HG02852 (cell line): ENCODE results near the gene ZNF490.
"Not testable (repeated sequence)": the region's sequence is repeated elsewhere in the genome, so short reads cannot be mapped to it uniquely, and the experiment has no call there.

ENCODE experiments used
- ATAC-seq: cut with Tn5 transposase; IDR thresholded peaks from one replicate; pipeline ENCODE4 v1.9.1; 2021; ENCODE audit warnings: mild to moderate bottlenecking, moderate library complexity; ENCODE audit not compliant: unreplicated experiment

The ZNF490 gene

GRCh38 chr19:12623361-12624031, 12.9 kb upstream of the ZNF490 start:
- no peak for ATAC-seq

DNA sequence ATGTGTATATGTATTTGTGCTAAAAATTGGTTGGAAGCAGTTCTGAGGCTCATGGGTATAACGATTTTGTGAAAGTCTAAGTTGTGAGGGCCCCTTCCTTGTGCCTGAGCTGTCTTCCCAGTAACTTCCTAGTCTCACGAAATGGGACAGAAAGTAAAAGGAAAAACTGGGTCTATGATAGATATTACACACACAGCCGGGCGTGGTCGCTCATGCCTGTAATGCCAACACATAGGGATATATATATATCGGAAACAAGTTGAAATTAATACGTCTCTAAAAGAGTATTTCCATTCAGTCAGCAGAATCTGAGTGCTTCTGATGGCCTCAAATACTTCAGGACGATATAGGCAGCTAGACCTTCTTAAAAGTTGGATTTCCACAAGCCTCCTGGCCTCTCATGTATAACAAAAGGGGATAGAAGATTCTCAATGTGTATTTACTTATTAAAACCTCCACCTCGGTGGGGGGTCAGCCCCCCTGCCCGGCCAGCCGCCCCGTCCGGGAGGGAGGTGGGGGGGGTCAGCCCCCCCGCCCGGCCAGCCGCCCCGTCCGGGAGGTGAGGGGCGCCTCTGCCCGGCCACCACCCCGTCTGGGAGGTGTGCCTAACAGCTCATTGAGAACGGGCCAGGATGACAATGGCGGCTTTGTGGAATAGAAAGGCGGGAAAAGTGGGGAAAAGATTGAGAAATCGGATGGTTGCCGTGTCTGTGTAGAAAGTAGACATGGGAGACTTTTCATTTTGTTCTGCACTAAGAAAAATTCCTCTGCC, 10.8 kb upstream of the ZNF490 start:
- not testable (repeated sequence) for ATAC-seq

- ATAC-seq: no peak
These were observed 7.0 kb upstream of the ZNF490 start for GRCh38 chr19:12617646-12618045.

- no peak for ATAC-seq
These were observed 717 bp upstream of the ZNF490 start for GRCh38 chr19:12611361-12611699.

DNA sequence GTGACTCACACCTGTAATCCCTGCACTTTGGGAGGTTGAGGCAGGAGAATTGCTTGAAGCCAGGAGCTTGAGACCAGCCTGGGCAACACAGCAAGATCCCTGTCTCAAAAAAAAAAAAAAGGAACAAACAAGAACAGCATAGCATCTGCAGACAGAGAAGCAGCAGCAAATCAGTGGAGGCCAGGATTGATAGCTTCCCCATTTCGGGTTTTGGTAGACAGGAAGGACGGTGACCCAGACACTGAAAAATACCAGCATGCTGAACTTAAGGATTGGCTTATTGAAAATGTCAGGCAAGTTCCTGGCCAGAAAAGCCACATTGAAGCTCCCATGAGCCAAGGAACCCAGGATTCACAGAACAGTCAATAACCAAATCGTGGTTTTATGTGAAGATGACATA, 3.0 kb downstream of the ZNF490 start:
- ATAC-seq: no peak

DNA sequence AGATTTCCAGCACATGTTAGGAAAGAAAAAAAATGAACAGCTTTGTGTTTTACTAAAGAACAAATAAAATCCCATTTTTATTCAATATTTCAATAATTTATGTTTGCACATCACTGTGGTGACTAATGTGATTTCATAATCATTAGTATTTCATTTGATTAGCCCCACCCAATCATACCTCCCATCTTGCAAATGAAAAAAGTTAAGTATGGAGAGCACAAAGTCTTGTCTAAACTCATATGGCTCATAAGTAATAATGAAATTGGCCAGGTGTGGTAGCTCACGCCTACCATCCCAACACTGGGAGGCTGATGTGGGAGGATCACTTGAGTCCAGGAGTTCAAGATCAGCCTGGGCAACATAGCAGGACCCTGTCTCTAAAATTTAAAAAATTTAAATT, 3.8 kb downstream of the ZNF490 start:
- no peak for ATAC-seq

DNA sequence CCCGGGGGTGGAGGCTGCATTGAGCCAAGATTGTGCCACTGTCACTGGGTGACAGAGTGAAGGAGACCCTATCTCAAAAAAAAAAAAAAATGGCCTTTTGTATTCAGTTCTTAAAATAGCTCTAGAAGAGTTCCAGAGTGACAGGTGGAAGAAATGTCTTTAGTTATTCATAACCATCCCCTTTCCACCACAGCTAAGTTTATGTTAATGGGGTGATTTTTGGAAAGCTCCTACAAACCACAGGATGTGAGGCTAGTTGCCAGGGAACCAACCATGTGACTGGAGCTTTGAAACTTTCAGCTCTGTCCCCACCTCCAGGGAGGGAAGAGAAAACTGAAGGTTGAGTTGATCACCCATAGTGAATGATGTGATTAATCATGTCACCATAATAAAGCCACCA, 6.9 kb downstream of the ZNF490 start:
- ATAC-seq: peak; percentile 59

- ATAC-seq: no peak
These were observed 13.0 kb downstream of the ZNF490 start for GRCh38 chr19:12597594-12597993.

DNA sequence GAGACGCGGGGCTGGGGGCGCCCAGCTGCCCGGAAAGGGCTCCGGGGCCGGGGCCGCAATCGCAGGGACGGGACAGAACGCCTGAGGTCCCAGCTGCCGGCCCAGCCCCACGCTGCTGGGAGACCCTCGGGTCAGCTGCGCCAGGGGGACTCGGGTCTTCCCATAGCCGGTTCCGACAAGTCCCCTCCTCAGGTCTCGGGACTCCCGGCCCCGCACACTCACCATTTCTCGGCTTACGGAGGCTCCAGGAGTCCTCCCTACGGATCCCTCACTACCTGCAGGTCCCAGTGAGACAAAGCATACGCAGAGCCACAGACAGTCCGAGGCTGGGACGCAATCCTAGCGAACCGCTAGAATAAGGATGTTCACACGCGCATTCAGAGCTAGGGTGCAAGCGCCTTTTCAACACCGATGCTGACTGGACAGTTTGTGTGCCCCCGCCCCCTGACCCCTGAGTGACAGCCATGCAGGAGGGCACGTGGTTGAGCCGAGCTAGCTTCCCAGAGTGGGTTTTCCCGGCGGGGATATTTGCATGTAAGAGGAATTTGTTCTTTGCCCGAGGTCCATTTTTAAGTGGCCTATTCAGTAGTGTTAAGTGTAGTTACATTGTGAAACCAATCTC, 13.6 kb downstream of the ZNF490 start:
- no peak for ATAC-seq

GRCh38 chr19:12596485-12596884, 14.1 kb downstream of the ZNF490 start:
- ATAC-seq: no peak

- no peak for ATAC-seq
These were observed 29.5 kb downstream of the ZNF490 start for GRCh38 chr19:12581100-12581499.

- no peak for ATAC-seq
These were observed 30.4 kb downstream of the ZNF490 start for GRCh38 chr19:12580180-12580694.

DNA sequence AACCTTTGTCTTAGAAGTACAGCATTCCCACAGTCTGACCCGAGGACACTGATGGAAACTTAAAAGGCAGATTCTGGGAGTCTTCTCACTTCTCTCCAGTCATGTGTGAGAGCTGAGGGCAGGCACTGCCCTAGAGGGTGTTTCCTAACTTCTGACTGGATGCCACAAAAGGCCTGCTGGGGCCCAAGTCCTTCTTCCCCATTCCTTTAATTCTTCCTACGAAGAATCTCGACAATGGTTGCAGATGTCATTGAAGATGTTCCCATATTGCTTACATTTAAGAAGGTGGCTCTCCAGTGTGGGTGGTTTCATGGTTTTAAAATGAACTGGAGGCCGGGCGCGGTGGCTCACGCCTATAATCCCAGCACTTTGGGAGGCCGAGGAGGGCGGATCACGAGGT, 32.0 kb downstream of the ZNF490 start:
- no peak for ATAC-seq

- no peak for ATAC-seq
These were observed 36.6 kb downstream of the ZNF490 start for GRCh38 chr19:12574036-12574435.

DNA sequence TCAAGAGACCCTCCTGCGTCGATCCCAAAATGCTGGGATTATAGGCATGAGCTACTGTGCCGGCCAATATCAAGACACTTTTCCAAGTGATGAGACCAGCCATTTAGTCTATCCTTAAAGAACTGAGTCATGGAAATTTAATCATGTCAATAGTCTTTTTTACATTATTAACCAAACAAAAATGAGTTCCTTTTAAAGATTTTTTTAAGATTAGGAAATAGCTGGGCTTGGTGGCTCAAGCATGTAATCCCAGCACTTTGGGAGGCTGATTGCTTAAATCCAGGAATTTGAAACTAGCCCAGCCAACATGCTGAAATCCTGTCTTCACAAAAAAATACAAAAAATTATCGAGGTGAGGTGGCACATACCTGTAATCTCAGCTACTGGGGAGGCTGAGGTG, 42.7 kb downstream of the ZNF490 start:
- ATAC-seq: no peak

DNA sequence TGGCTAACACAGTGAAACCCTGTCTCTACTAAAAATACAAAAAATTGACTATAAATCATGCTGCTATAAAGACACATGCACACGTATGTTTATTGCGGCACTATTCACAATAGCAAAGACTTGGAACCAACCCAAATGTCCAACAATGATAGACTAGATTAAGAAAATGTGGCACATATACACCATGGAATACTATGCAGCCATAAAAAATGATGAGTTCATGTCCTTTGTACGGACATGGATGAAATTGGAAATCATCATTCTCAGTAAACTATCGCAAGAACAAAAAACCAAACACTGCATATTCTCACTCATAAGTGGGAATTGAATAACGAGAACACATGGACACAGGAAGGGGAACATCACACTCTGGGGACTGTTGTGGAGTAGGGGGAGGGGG, 44.2 kb downstream of the ZNF490 start:
- ATAC-seq: not testable (repeated sequence)

GRCh38 chr19:12564016-12564664, 46.5 kb downstream of the ZNF490 start:
- ATAC-seq: no peak

DNA sequence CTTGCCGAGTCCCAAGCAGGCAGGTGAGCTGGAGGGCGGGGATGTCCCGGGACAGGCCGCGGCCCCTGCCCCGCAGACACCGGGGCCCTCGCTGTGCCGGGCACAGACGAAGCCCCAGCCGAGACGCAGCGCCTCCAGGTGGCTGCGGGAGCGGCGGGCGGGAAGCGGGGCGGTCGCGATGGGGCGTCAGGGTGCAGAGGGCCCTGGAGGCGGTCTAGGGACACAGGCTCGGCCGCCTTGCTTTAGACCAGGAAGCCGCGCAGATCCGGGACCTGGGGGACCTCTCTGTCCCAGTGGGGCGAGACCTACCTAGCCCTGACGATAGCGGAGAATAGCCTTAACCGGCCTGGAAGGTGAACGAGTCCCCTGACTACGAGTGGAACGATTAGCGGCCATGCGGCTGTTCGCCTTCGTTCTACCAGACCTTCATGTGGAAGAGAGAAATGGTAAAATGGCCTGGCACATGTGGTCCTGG, 55.1 kb downstream of the ZNF490 start:
- no peak for ATAC-seq

GRCh38 chr19:12551060-12551832, 59.4 kb downstream of the ZNF490 start, which contains the start of gene ZNF564:
ZNF564 (minus strand) TSS chr19:12551482; CDS start chr19:12551332, 150 bp downstream.
- ATAC-seq: peak; percentile 93

GRCh38 chr19:12546903-12547302, 63.7 kb downstream of the ZNF490 start:
- no peak for ATAC-seq
